SU-DHL-6 (cell line): Measurements from ENCODE around the gene CCDC92B.

ENCODE experiments used
- H2AFZ ChIP-seq: fragments of 200-600 bp; sonication (generic); 2 replicates; pipeline ENCODE4 v1.6.1; 2014; ENCODE audit warnings: low read depth, mild to moderate bottlenecking, moderate library complexity, mixed read lengths, antibody characterized with exemption, low read length; ENCODE audit not compliant: severe bottlenecking
- H3F3A ChIP-seq: fragments of 200-600 bp; shearing (Covaris generic); 2 replicates; pipeline ENCODE4 v1.6.0; 2016; ENCODE audit warnings: antibody characterized with exemption, mild to moderate bottlenecking; ENCODE audit not compliant: insufficient read depth
- H3K27ac ChIP-seq: fragments of 200-600 bp; sonication (generic); 2 replicates; pipeline ENCODE4 v1.5.1; 2016; ENCODE audit warnings: low read depth, mild to moderate bottlenecking, low read length, moderate library complexity, mixed read lengths
- H3K27me3 ChIP-seq: fragments of 200-600 bp; sonication (generic), shearing (Covaris generic); 2 replicates; pipeline ENCODE4 v1.6.0; 2014; ENCODE audit warnings: mild to moderate bottlenecking, low read length
- H3K36me3 ChIP-seq: fragments of 200-600 bp; sonication (generic); 2 replicates; pipeline ENCODE4 v1.6.1; 2014; ENCODE audit warnings: mild to moderate bottlenecking, low read length, mixed read lengths
- H3K4me2 ChIP-seq: fragments of 300-600, 200-600 bp; shearing (Covaris generic), sonication (generic); 2 replicates; pipeline ENCODE4 v1.6.0; 2014; ENCODE audit warnings: low read length, low read depth, mild to moderate bottlenecking; ENCODE audit not compliant: poor library complexity, severe bottlenecking
- H3K4me3 ChIP-seq: fragments of 200-600 bp; sonication (generic); 2 replicates; pipeline ENCODE4 v1.5.1; 2014; ENCODE audit warnings: antibody characterized with exemption, low read length, mild to moderate bottlenecking, mixed read lengths; ENCODE audit not compliant: insufficient read depth, poor library complexity, severe bottlenecking
- H3K79me2 ChIP-seq: fragments of 200-600 bp; sonication (generic); 2 replicates; pipeline ENCODE4 v1.6.1; 2014; ENCODE audit warnings: mild to moderate bottlenecking, low read length, moderate library complexity; ENCODE audit not compliant: insufficient read depth
- H3K9ac ChIP-seq: fragments of 200-600 bp; sonication (generic); 2 replicates; pipeline ENCODE4 v1.7.0; 2014; ENCODE audit warnings: mild to moderate bottlenecking, low read length
- H3K9me2 ChIP-seq: fragments of 200-600 bp; sonication (generic); replicated peaks from 2 replicates; pipeline ENCODE4 v1.6.1; 2014; ENCODE audit warnings: low read length; ENCODE audit not compliant: insufficient read depth
- H3K9me3 ChIP-seq: fragments of 200-600 bp; sonication (generic); 2 replicates; pipeline ENCODE4 v1.6.1; 2014; ENCODE audit warnings: low read length, mixed read lengths; ENCODE audit not compliant: insufficient read depth
- H4K20me1 ChIP-seq: fragments of 200-600 bp; sonication (generic); 2 replicates; pipeline ENCODE4 v1.6.1; 2014; ENCODE audit warnings: low read depth, mild to moderate bottlenecking, antibody characterized with exemption, low read length, moderate library complexity, mixed read lengths
- EZH2phosphoT487 ChIP-seq: fragments of 200-600 bp; sonication (generic), shearing (Covaris generic); conservative IDR thresholded peaks from 2 replicates; pipeline ENCODE4 v1.6.1; 2018; ENCODE audit warnings: mild to moderate bottlenecking, antibody characterized with exemption, low read length, moderate library complexity, mixed read lengths
- TF ChIP-seq, protein P1 (sequence below): fragments of 200-600 bp; sonication (generic); IDR thresholded peaks from one replicate; pipeline ENCODE4 v1.5.1; 2017; ENCODE audit warnings: antibody characterized with exemption, mild to moderate bottlenecking, low read length, moderate library complexity; ENCODE audit not compliant: insufficient read depth, poor library complexity, severe bottlenecking

The CCDC92B gene

DNA sequence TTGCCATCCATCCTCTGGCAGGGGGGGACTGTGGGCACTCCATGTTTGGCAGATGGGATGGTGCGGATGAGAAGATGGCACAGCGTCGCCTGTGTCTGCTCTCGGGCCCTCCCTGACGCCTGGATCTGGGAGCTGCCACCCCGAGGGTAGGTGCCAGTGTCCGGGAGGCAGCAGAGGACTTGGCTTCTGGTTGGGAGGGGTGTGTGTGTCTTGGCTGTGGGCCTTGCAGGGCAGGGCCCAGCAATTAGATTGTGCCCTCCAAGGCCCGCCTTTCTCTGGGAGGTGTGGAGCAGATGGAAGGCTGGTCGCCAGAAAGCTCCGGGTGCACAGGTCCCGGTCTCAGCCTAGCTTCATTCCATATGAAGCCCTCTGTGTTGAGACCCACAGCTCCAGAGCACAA lies 48.2 kb upstream of the CCDC92B start:
- H3K27ac ChIP-seq = no peak overlapping the region
- no peaks in the 10 kb centered on the region for H3F3A ChIP-seq
- no peaks in the 10 kb centered on the region for H3K27me3 ChIP-seq
- H3K9me3 ChIP-seq = no peaks in the 10 kb centered on the region
- H3K4me2 ChIP-seq = no peak overlapping the region
- H4K20me1 ChIP-seq = no peaks in the 10 kb centered on the region
- H3K4me3 ChIP-seq = no peak overlapping the region
- H3K79me2 ChIP-seq = no peaks in the 10 kb centered on the region
- TF ChIP-seq EZH2phosphoT487 = no peak
- TF ChIP-seq, protein P1, sequence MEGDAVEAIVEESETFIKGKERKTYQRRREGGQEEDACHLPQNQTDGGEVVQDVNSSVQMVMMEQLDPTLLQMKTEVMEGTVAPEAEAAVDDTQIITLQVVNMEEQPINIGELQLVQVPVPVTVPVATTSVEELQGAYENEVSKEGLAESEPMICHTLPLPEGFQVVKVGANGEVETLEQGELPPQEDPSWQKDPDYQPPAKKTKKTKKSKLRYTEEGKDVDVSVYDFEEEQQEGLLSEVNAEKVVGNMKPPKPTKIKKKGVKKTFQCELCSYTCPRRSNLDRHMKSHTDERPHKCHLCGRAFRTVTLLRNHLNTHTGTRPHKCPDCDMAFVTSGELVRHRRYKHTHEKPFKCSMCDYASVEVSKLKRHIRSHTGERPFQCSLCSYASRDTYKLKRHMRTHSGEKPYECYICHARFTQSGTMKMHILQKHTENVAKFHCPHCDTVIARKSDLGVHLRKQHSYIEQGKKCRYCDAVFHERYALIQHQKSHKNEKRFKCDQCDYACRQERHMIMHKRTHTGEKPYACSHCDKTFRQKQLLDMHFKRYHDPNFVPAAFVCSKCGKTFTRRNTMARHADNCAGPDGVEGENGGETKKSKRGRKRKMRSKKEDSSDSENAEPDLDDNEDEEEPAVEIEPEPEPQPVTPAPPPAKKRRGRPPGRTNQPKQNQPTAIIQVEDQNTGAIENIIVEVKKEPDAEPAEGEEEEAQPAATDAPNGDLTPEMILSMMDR = no peak
- H3K9me2 ChIP-seq = no peaks in the 10 kb centered on the region
- no peak overlapping the region for H3K9ac ChIP-seq
- no peaks in the 10 kb centered on the region for H3K36me3 ChIP-seq
- H2AFZ ChIP-seq = no peak overlapping the region

DNA sequence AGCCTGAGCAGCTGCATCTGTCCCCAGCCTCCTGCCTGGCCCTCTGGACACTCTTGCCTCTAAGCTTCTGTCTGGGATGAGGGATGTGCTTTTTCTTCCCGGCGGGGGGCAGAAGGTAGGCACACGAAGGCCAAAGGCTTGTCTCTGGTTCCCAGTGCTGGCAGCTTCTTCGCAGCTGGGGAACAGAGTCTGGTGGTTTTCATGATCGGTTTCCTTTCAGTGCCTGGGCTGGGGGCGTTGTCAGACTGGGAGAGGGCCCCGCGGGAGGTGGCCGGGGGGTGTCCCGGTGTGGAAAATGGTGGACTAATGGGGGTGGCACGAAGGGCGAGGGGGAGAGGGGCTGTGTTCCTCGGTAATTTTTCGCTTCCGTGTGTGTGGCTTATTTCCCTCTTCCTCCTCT lies 47.8 kb upstream of the CCDC92B start:
- TF ChIP-seq EZH2phosphoT487 = no peak
- Histone ChIP-seq H3K79me2 (no peaks in the 10 kb centered on the region), H4K20me1 (no peaks in the 10 kb centered on the region), H3K27ac (no peak overlapping the region), H3K9me3 (no peaks in the 10 kb centered on the region), H3K4me2 (no peak overlapping the region), H3K9ac (no peak overlapping the region), H3K9me2 (no peaks in the 10 kb centered on the region), H3K36me3 (no peaks in the 10 kb centered on the region), H3K27me3 (no peaks in the 10 kb centered on the region), H2AFZ (no peak overlapping the region), H3F3A (no peaks in the 10 kb centered on the region), H3K4me3 (no peak overlapping the region)

DNA sequence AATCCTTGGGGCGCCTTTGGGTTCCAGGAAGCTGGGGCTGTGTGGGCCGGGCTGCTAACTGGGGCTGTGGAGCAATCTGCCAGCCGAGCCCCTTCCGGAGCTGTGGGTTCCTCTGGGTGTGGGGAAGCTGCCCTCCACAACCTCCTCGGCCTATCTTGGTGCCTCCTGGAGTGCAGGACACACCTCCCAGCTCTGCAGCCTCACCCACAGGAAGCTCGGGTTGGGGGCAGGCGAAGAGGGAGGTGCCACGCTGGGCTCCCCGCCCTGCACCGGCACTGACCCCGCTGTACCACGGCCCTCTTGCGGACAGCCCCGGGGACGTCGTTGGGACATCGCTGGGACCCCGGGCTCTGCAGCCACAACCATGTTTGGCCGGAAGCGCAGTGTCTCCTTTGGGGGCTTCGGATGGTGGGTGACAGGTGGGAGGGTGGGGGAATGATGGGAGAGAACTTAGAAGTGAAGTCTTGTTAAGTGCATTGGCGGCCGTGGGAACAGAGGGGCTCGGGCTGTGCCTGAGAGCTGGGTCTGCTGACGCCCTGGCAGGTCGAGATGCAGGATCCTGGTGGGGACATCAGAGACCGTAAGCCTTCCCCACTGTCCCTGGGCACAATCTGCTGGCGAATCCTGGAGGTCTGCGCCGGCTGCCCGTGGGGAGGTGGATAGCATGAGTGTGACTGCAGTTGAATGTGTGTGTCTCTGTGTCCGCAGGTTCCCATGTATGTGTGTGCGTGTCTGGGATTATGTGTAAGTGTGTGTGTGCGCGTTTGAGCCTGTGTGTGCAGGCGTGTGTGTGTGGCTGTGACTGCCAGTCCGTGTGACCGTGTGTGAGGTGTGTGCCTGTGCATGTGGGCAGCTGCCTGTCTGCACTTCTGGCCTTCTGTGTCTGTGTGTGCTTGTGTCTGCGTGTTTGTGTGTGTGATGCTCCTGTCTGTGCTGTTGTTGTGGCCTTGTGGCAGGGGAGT lies 47.0 kb upstream of the CCDC92B start, which contains the start of gene RAP1GAP2:
RAP1GAP2 (plus strand) TSS at position 275 of the 962 bp plus-strand sequence; CDS start at position 365, 90 bp downstream.
- Histone ChIP-seq H3K9me2 (no peaks in the 10 kb centered on the region), H3K4me3 (no peak within 1 kb of the TSS)

More for the DNA sequence above, 47.0 kb upstream of the CCDC92B start, which contains the start of gene RAP1GAP2:
- no peaks in the 10 kb centered on the region for H3K79me2 ChIP-seq
- H3F3A ChIP-seq = no peaks in the 10 kb centered on the region
- TF ChIP-seq, protein P1 = no peak
- no peak for TF ChIP-seq EZH2phosphoT487
- no peaks in the 10 kb centered on the region for H3K36me3 ChIP-seq
- no peaks in the 10 kb centered on the region for H4K20me1 ChIP-seq
- H3K9me3 ChIP-seq = no peaks in the 10 kb centered on the region
- no peak within 1 kb of the TSS for H3K27ac ChIP-seq
- H3K4me2 ChIP-seq = no peak within 1 kb of the TSS
- no peaks in the 10 kb centered on the region for H3K27me3 ChIP-seq
- no peak within 1 kb of the TSS for H2AFZ ChIP-seq
- H3K9ac ChIP-seq = no peak within 1 kb of the TSS
